Adrenal gland (tissue), 5 donors: ENCODE results near the gene NAB2.

Experiments used
- POLR2A ChIP-seq, 2 donors: fragments of 450-650 bp; IDR thresholded peaks; one replicate each; pipeline ENCODE4 v1.6.1; 2017; ENCODE audit warnings: antibody characterized with exemption in 2 of 2, mild to moderate bottlenecking in 2 of 2, moderate library complexity in 1 of 2
- TF ChIP-seq, protein P1 (sequence below), 6 experiments: fragments of 450-650 bp in 4 of 6; fragments of 200-600 bp in 2 of 6; sonication (generic) in 1 of 6; IDR thresholded peaks; 1 replicate in 5 of 6; 2 replicates in 1 of 6; pipeline versions ENCODE4 v1.5.1 to v1.8.0; 2016 to 2021; ENCODE audit warnings: antibody characterized with exemption in 6 of 6, mild to moderate bottlenecking in 2 of 6, moderate library complexity in 1 of 6
- donor health status: DM: no; HTN: no; CAD: no.

GRCh38 chr12:57142727-57143126 is 53.8 kb downstream of the NAB2 start:
- TF ChIP-seq POLR2A (IDR thresholded peaks at IDR 0.05), result no peak
- TF ChIP-seq, protein P1, sequence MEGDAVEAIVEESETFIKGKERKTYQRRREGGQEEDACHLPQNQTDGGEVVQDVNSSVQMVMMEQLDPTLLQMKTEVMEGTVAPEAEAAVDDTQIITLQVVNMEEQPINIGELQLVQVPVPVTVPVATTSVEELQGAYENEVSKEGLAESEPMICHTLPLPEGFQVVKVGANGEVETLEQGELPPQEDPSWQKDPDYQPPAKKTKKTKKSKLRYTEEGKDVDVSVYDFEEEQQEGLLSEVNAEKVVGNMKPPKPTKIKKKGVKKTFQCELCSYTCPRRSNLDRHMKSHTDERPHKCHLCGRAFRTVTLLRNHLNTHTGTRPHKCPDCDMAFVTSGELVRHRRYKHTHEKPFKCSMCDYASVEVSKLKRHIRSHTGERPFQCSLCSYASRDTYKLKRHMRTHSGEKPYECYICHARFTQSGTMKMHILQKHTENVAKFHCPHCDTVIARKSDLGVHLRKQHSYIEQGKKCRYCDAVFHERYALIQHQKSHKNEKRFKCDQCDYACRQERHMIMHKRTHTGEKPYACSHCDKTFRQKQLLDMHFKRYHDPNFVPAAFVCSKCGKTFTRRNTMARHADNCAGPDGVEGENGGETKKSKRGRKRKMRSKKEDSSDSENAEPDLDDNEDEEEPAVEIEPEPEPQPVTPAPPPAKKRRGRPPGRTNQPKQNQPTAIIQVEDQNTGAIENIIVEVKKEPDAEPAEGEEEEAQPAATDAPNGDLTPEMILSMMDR (IDR thresholded peaks at IDR 0.05), result no peak
